HEK293 (cell line): ENCODE results near the gene FOXN3.

Experiments
- CTCF ChIA-PET: fragments of 350-600 bp; formaldehyde crosslinking; extraction: SDS; loops from one replicate; lab custom pipeline; 2021; ENCODE audit warnings: antibody characterized with exemption; lab: Yijun Ruan, JAX
- POLR2A ChIA-PET: fragments of 300-600 bp; formaldehyde crosslinking; extraction: SDS; loops from one replicate; lab custom pipeline; 2020; ENCODE audit warnings: antibody characterized with exemption, inconsistent platforms; lab: Yijun Ruan, JAX
- H3K27ac ChIP-seq: fragments of 200-500 bp; sonication (Bioruptor generic); 2 replicates; pipeline ENCODE4 v1.5.1; 2014; ENCODE audit warnings: low read depth, low read length, control low read depth, inconsistent platforms; ENCODE audit errors: extremely low read depth
- H3K36me3 ChIP-seq, 2 experiments: fragments of 200-500 bp in 1 of 2; sonication (Bioruptor generic) in 1 of 2; 1 replicate in 1 of 2; 2 replicates in 1 of 2; pipeline ENCODE4 v1.5.1; 2014 to 2017; ENCODE audit warnings: inconsistent platforms in 2 of 2, low read length in 2 of 2; ENCODE audit not compliant: control insufficient read depth in 2 of 2, insufficient read depth in 1 of 2
- H3K4me1 ChIP-seq: fragments of 200-500 bp; sonication (Bioruptor generic); 2 replicates; pipeline ENCODE4 v1.5.1; 2014; ENCODE audit warnings: mild to moderate bottlenecking, low read length, inconsistent platforms; ENCODE audit not compliant: control insufficient read depth, insufficient read depth
- H3K4me3 ChIP-seq: 2 replicates; pipeline ENCODE4 v1.5.1; 2011; ENCODE audit warnings: low read depth, mild to moderate bottlenecking, control low read depth, low read length, moderate library complexity
- H3K9me3 ChIP-seq: fragments of 200-500 bp; sonication (Bioruptor generic); 2 replicates; pipeline ENCODE4 v1.5.1; 2014; ENCODE audit warnings: low read depth, low read length, inconsistent platforms; ENCODE audit not compliant: control insufficient read depth, insufficient read depth
- BCL11B ChIP-seq: fragments of 450-650 bp; formaldehyde crosslinking; IDR thresholded peaks from 2 replicates; pipeline ENCODE4 v1.5.1; 2016; ENCODE audit warnings: low read depth, missing biosample characterization, missing genetic modification characterization
- HOXA7 ChIP-seq: sonication (generic); formaldehyde crosslinking; IDR thresholded peaks from 2 replicates; pipeline ENCODE4 v1.8.1; 2022; ENCODE audit warnings: missing genetic modification reagents, borderline replicate concordance
- HOXC10 ChIP-seq: sonication (generic); formaldehyde crosslinking; IDR thresholded peaks from 2 replicates; pipeline ENCODE4 v1.8.1; 2023; ENCODE audit warnings: mild to moderate bottlenecking, missing genetic modification reagents
- PRDM10 ChIP-seq: fragments of 450-650 bp; formaldehyde crosslinking; IDR thresholded peaks from 2 replicates; pipeline ENCODE4 v1.5.1; 2016; ENCODE audit warnings: missing biosample characterization, missing genetic modification characterization
- RBAK ChIP-seq: fragments of 450-650 bp; formaldehyde crosslinking; IDR thresholded peaks from 2 replicates; pipeline ENCODE4 v1.5.1; 2016; ENCODE audit warnings: missing biosample characterization, missing genetic modification characterization
- SCRT1 ChIP-seq: fragments of 450-650 bp; formaldehyde crosslinking; IDR thresholded peaks from 2 replicates; pipeline ENCODE4 v1.5.1; 2016; ENCODE audit warnings: missing biosample characterization, missing genetic modification characterization, borderline replicate concordance
- YY2 ChIP-seq: fragments of 450-650 bp; formaldehyde crosslinking; IDR thresholded peaks from 2 replicates; pipeline ENCODE4 v1.5.1; 2016; ENCODE audit warnings: missing biosample characterization, missing genetic modification characterization
- ZBTB8A ChIP-seq: fragments of 450-650 bp; formaldehyde crosslinking; IDR thresholded peaks from 2 replicates; pipeline ENCODE4 v1.5.1; 2016; ENCODE audit warnings: missing biosample characterization, missing genetic modification characterization
- ZFP41 ChIP-seq: fragments of 450-650 bp; formaldehyde crosslinking; IDR thresholded peaks from 2 replicates; pipeline ENCODE4 v1.5.1; 2016; ENCODE audit warnings: missing biosample characterization, missing genetic modification characterization, borderline replicate concordance
- ZNF2 ChIP-seq: fragments of 450-650 bp; formaldehyde crosslinking; IDR thresholded peaks from 2 replicates; pipeline ENCODE4 v1.5.1; 2016; ENCODE audit warnings: missing biosample characterization, missing genetic modification characterization
- ZNF23 ChIP-seq: fragments of 450-650 bp; formaldehyde crosslinking; IDR thresholded peaks from 2 replicates; pipeline ENCODE4 v1.5.1; 2016; ENCODE audit warnings: missing biosample characterization, missing genetic modification characterization, borderline replicate concordance
- ZNF266 ChIP-seq: fragments of 450-650 bp; formaldehyde crosslinking; IDR thresholded peaks from 2 replicates; pipeline ENCODE4 v1.5.1; 2016; ENCODE audit warnings: missing biosample characterization, missing genetic modification characterization, low read depth
- ZNF423 ChIP-seq: fragments of 450-650 bp; formaldehyde crosslinking; IDR thresholded peaks from 2 replicates; pipeline ENCODE4 v1.5.1; 2016; ENCODE audit warnings: missing biosample characterization, missing genetic modification characterization
- ZNF488 ChIP-seq: fragments of 450-650 bp; formaldehyde crosslinking; IDR thresholded peaks from 2 replicates; pipeline ENCODE4 v1.5.1; 2016; ENCODE audit warnings: missing biosample characterization, missing genetic modification characterization
- ZNF571 ChIP-seq: fragments of 450-650 bp; formaldehyde crosslinking; IDR thresholded peaks from 2 replicates; pipeline ENCODE4 v1.5.0; 2017; ENCODE audit warnings: missing biosample characterization, missing genetic modification characterization
- ZNF701 ChIP-seq: fragments of 450-650 bp; formaldehyde crosslinking; IDR thresholded peaks from 2 replicates; pipeline ENCODE4 v1.5.1; 2016; ENCODE audit warnings: missing biosample characterization, missing genetic modification characterization
- ZNF76 ChIP-seq: fragments of 450-650 bp; formaldehyde crosslinking; IDR thresholded peaks from 2 replicates; pipeline ENCODE4; 2016; ENCODE audit warnings: low read depth, missing biosample characterization, missing genetic modification characterization, borderline replicate concordance
- ZNF776 ChIP-seq: fragments of 450-650 bp; formaldehyde crosslinking; IDR thresholded peaks from 2 replicates; pipeline ENCODE4 v1.5.0; 2017; ENCODE audit warnings: missing biosample characterization, missing genetic modification characterization, borderline replicate concordance
- ZSCAN30 ChIP-seq: fragments of 450-650 bp; IDR thresholded peaks from 2 replicates; pipeline ENCODE4 v1.5.1; 2018; ENCODE audit warnings: missing biosample characterization, mild to moderate bottlenecking, missing genetic modification characterization, moderate library complexity
- TF ChIP-seq, protein P1 (sequence below): fragments of 450-650 bp; formaldehyde crosslinking; IDR thresholded peaks from 2 replicates; pipeline ENCODE4 v1.5.1; 2016; ENCODE audit warnings: missing biosample characterization, missing genetic modification characterization

Gene FOXN3

DNA sequence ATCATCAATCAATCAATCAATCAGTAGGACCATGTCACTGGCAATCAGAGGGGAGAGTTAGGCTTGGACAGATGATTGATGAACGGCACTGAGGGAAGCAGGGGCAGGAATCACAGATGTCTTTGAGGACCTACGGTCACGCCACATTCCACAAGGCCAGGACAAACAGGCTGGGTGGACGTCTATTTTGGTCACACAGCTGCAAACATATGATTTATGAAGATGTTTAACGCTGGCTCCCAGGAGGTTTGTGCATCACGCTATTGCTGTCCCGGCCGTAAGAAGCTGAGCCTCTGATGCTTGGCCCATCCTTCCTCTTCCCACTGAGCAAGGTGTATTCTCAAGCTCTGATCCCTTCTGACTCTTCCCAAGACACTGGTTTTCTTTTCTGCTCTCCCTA, 160.8 kb downstream of the FOXN3 start:
- H3K27ac ChIP-seq = no peak overlapping the region
- no peaks in the 10 kb centered on the region for H3K36me3 ChIP-seq
- TF ChIP-seq HOXA7 (CRISPR knock-in tag) = no peak
- no peak for TF ChIP-seq SCRT1 (tag by site-specific recombination)
- no peak for TF ChIP-seq BCL11B (tag by site-specific recombination)
- no peak for TF ChIP-seq ZNF76 (tag by site-specific recombination)
- no peak for TF ChIP-seq ZNF23
- no peak for TF ChIP-seq YY2
- TF ChIP-seq ZNF701 = no peak
- no peaks in the 10 kb centered on the region for H3K9me3 ChIP-seq
- ChIA-PET POLR2A (no interaction called here), CTCF (no interaction called here)
- H3K4me3 ChIP-seq = no peak overlapping the region
- H3K4me1 ChIP-seq = no peaks in the 10 kb centered on the region

- H3K27ac ChIP-seq = no peak overlapping the region
- H3K36me3 ChIP-seq = no peaks in the 10 kb centered on the region
- no peak for TF ChIP-seq HOXC10 (CRISPR knock-in tag)
- TF ChIP-seq ZNF776 (tag by site-specific recombination) = no peak
- no peak for TF ChIP-seq ZFP41 (tag by site-specific recombination)
- TF ChIP-seq ZSCAN30 = no peak
- TF ChIP-seq ZNF571 (tag by site-specific recombination) = no peak
- no peak for TF ChIP-seq ZNF488
- TF ChIP-seq, protein P1, sequence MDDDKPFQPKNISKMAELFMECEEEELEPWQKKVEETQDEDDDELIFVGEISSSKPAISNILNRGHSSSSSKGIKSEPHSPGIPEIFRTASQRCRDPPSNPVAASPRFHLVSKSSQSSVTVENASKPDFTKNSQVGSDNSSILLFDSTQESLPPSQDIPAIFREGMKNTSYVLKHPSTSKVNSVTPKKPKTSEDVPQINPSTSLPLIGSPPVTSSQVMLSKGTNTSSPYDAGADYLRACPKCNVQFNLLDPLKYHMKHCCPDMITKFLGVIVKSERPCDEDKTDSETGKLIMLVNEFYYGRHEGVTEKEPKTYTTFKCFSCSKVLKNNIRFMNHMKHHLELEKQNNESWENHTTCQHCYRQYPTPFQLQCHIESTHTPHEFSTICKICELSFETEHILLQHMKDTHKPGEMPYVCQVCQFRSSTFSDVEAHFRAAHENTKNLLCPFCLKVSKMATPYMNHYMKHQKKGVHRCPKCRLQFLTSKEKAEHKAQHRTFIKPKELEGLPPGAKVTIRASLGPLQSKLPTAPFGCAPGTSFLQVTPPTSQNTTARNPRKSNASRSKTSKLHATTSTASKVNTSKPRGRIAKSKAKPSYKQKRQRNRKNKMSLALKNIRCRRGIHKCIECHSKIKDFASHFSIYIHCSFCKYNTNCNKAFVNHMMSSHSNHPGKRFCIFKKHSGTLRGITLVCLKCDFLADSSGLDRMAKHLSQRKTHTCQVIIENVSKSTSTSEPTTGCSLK = no peak
- no peak for TF ChIP-seq RBAK (tag by site-specific recombination)
- TF ChIP-seq ZNF266 = no peak
- no peak for TF ChIP-seq ZNF2 (tag by site-specific recombination)
- no peak for TF ChIP-seq PRDM10 (tag by site-specific recombination)
- no peak for TF ChIP-seq ZBTB8A (tag by site-specific recombination)
- TF ChIP-seq ZNF423 (tag by site-specific recombination) = no peak
- H3K4me1 ChIP-seq = no peaks in the 10 kb centered on the region
- no peak overlapping the region for H3K4me3 ChIP-seq
- ChIA-PET CTCF (no interaction called here), POLR2A (no interaction called here)
- H3K9me3 ChIP-seq = no peaks in the 10 kb centered on the region
These were observed 161.2 kb downstream of the FOXN3 start for GRCh38 chr14:89255852-89256251.
